Measurements from ENCODE around the gene CDC42BPB. TPM values are rescaled to one million over a fixed set of nuclear protein-coding genes. Genes with fewer than 3 reads are reported as not detected.

Gene CDC42BPB
- total and polyA plus RNA-seq, 5 donors from 2014 or later, result 0.08 to 19.2 (median 0.41) TPM

GRCh38 chr14:103097994-103098957 lies 40.9 kb upstream of the CDC42BPB start:
- Mint-ChIP-seq H3K27ac (no peak overlapping the region), H3K27me3 (peaks cover 14% of the 10 kb centered on the region), H3K36me3 (no peaks in the 10 kb centered on the region), H3K4me1 (peaks cover 0 to 4% (median 0%) of the 10 kb centered on the region in 4 donors), H3K4me3 (no peak overlapping the region), H3K9me3 (peaks cover 0 to 3% (median 0%) of the 10 kb centered on the region in 7 donors)
- Histone ChIP-seq H3K27ac (ENCODE audit: insufficient read depth, low read length, poor library complexity, severe bottlenecking) (no peak overlapping the region), H3K4me1 (ENCODE audit: control insufficient read depth, insufficient read depth, low read length, poor library complexity, severe bottlenecking) (no peaks in the 10 kb centered on the region), H3K36me3 (ENCODE audit: control insufficient read depth, insufficient read depth, low read length) (no peaks in the 10 kb centered on the region), H3K4me3 (ENCODE audit: low read depth, low read length) (no peak overlapping the region), H3K27me3 (ENCODE audit: control insufficient read depth, insufficient read depth, low read length) (no peaks in the 10 kb centered on the region), H3K9me3 (ENCODE audit: control insufficient read depth in 2 of 2, low read length in 2 of 2) (no peaks in the 10 kb centered on the region)
- ATAC-seq (ENCODE audit: low read depth in 2 of 2) (no peak), DNase-seq (no peak)

- H3K4me1 ChIP-seq (ENCODE audit: control insufficient read depth, insufficient read depth, low read length, poor library complexity, severe bottlenecking), result no peaks in the 10 kb centered on the region
- Mint-ChIP-seq H3K4me1 (peaks cover 0 to 4% (median 0%) of the 10 kb centered on the region in 4 donors), H3K36me3 (no peaks in the 10 kb centered on the region), H3K4me3 (no peak overlapping the region), H3K27ac (no peak overlapping the region), H3K9me3 (peaks cover 0 to 3% (median 0%) of the 10 kb centered on the region in 7 donors), H3K27me3 (peaks cover 14% of the 10 kb centered on the region)
- no peaks in the 10 kb centered on the region for H3K9me3 ChIP-seq (ENCODE audit: control insufficient read depth in 2 of 2, low read length in 2 of 2)
- no peak for DNase-seq
- no peak for ATAC-seq (ENCODE audit: low read depth in 2 of 2)
- no peak overlapping the region for H3K4me3 ChIP-seq (ENCODE audit: low read depth, low read length)
- no peaks in the 10 kb centered on the region for H3K36me3 ChIP-seq (ENCODE audit: control insufficient read depth, insufficient read depth, low read length)
- no peak overlapping the region for H3K27ac ChIP-seq (ENCODE audit: insufficient read depth, low read length, poor library complexity, severe bottlenecking)
- H3K27me3 ChIP-seq (ENCODE audit: control insufficient read depth, insufficient read depth, low read length), result no peaks in the 10 kb centered on the region
Measured at GRCh38 chr14:103097244-103097993, 40.1 kb upstream of the CDC42BPB start.

GRCh38 chr14:103096387-103096786 lies 39.0 kb upstream of the CDC42BPB start:
- Histone ChIP-seq H3K4me3 (ENCODE audit: low read depth, low read length) (no peak overlapping the region), H3K4me1 (ENCODE audit: control insufficient read depth, insufficient read depth, low read length, poor library complexity, severe bottlenecking) (peaks cover 5% of the 10 kb centered on the region), H3K36me3 (ENCODE audit: control insufficient read depth, insufficient read depth, low read length) (no peaks in the 10 kb centered on the region), H3K9me3 (ENCODE audit: control insufficient read depth in 2 of 2, low read length in 2 of 2) (no peaks in the 10 kb centered on the region), H3K27ac (ENCODE audit: insufficient read depth, low read length, poor library complexity, severe bottlenecking) (no peak overlapping the region), H3K27me3 (ENCODE audit: control insufficient read depth, insufficient read depth, low read length) (no peaks in the 10 kb centered on the region)
- DNase-seq (no peak), ATAC-seq (ENCODE audit: low read depth in 2 of 2) (no peak)
- H3K4me1 Mint-ChIP-seq, result peaks cover 0 to 8% (median 0%) of the 10 kb centered on the region in 4 donors
- H3K36me3 Mint-ChIP-seq, result no peaks in the 10 kb centered on the region
- H3K4me3 Mint-ChIP-seq, result no peak overlapping the region
- peaks cover 11% of the 10 kb centered on the region for H3K27me3 Mint-ChIP-seq
- H3K9me3 Mint-ChIP-seq, result peaks cover 0 to 2% (median 0%) of the 10 kb centered on the region in 7 donors
- H3K27ac Mint-ChIP-seq, result peak overlapping the region in 1 of 3 donors; percentile 27

- Histone ChIP-seq H3K4me3 (ENCODE audit: low read depth, low read length) (no peak overlapping the region), H3K27ac (ENCODE audit: insufficient read depth, low read length, poor library complexity, severe bottlenecking) (no peak overlapping the region), H3K4me1 (ENCODE audit: control insufficient read depth, insufficient read depth, low read length, poor library complexity, severe bottlenecking) (peaks cover 9% of the 10 kb centered on the region), H3K9me3 (ENCODE audit: control insufficient read depth in 2 of 2, low read length in 2 of 2) (no peaks in the 10 kb centered on the region), H3K27me3 (ENCODE audit: control insufficient read depth, insufficient read depth, low read length) (no peaks in the 10 kb centered on the region), H3K36me3 (ENCODE audit: control insufficient read depth, insufficient read depth, low read length) (no peaks in the 10 kb centered on the region)
- Mint-ChIP-seq H3K27ac (no peak overlapping the region), H3K27me3 (peaks cover 10% of the 10 kb centered on the region), H3K9me3 (peaks cover 0 to 1% (median 0%) of the 10 kb centered on the region in 7 donors), H3K36me3 (no peaks in the 10 kb centered on the region), H3K4me1 (peaks cover 0 to 7% (median 0%) of the 10 kb centered on the region in 4 donors), H3K4me3 (no peak overlapping the region)
- no peak for ATAC-seq (ENCODE audit: low read depth in 2 of 2)
- DNase-seq, result no peak
Measured at GRCh38 chr14:103095210-103095778, 37.9 kb upstream of the CDC42BPB start.

- Histone ChIP-seq H3K4me3 (ENCODE audit: low read depth, low read length) (no peak within 1 kb of the TSS), H3K36me3 (ENCODE audit: control insufficient read depth, insufficient read depth, low read length) (no peaks in the 10 kb centered on the region), H3K4me1 (ENCODE audit: control insufficient read depth, insufficient read depth, low read length, poor library complexity, severe bottlenecking) (peaks cover 9% of the 10 kb centered on the region), H3K27ac (ENCODE audit: insufficient read depth, low read length, poor library complexity, severe bottlenecking) (no peak within 1 kb of the TSS), H3K9me3 (ENCODE audit: control insufficient read depth in 2 of 2, low read length in 2 of 2) (no peaks in the 10 kb centered on the region), H3K27me3 (ENCODE audit: control insufficient read depth, insufficient read depth, low read length) (no peaks in the 10 kb centered on the region)
- Mint-ChIP-seq H3K36me3 (no peaks in the 10 kb centered on the region), H3K27ac (no peak within 1 kb of the TSS), H3K9me3 (peaks cover 0 to 1% (median 0%) of the 10 kb centered on the region in 7 donors), H3K4me1 (peaks cover 0 to 7% (median 0%) of the 10 kb centered on the region in 4 donors), H3K4me3 (no peak within 1 kb of the TSS), H3K27me3 (peaks cover 10% of the 10 kb centered on the region)
- DNase-seq, result no peak
- no peak for ATAC-seq (ENCODE audit: low read depth in 2 of 2)
Measured at GRCh38 chr14:103094406-103095209, 37.3 kb upstream of the CDC42BPB start, which contains the start of gene EXOC3L4. EXOC3L4 (plus strand) TSS chr14:103094725; CDS start chr14:103100220, 5,495 bp downstream.

- Mint-ChIP-seq H3K9me3 (peaks cover 0 to 1% (median 0%) of the 10 kb centered on the region in 7 donors), H3K4me3 (no peak overlapping the region)
- H3K27me3 ChIP-seq (ENCODE audit: control insufficient read depth, insufficient read depth, low read length), result no peaks in the 10 kb centered on the region
Measured at GRCh38 chr14:103093856-103094405, 36.6 kb upstream of the CDC42BPB start.

More at GRCh38 chr14:103093856-103094405, 36.6 kb upstream of the CDC42BPB start:
- Mint-ChIP-seq H3K4me1 (peaks cover 0 to 7% (median 0%) of the 10 kb centered on the region in 4 donors), H3K36me3 (no peaks in the 10 kb centered on the region), H3K27ac (no peak overlapping the region), H3K27me3 (peaks cover 10% of the 10 kb centered on the region)
- DNase-seq (no peak), ATAC-seq (ENCODE audit: low read depth in 2 of 2) (no peak)
- peaks cover 9% of the 10 kb centered on the region for H3K4me1 ChIP-seq (ENCODE audit: control insufficient read depth, insufficient read depth, low read length, poor library complexity, severe bottlenecking)
- no peak overlapping the region for H3K4me3 ChIP-seq (ENCODE audit: low read depth, low read length)
- H3K9me3 ChIP-seq (ENCODE audit: control insufficient read depth in 2 of 2, low read length in 2 of 2), result no peaks in the 10 kb centered on the region
- no peak overlapping the region for H3K27ac ChIP-seq (ENCODE audit: insufficient read depth, low read length, poor library complexity, severe bottlenecking)
- no peaks in the 10 kb centered on the region for H3K36me3 ChIP-seq (ENCODE audit: control insufficient read depth, insufficient read depth, low read length)

Data from CD4-positive, CD25-positive, alpha-beta regulatory T cell (primary cell).